Measurements from ENCODE around the gene PTTG1.

The PTTG1 gene

GRCh38 chr5:160456480-160457177, 35.0 kb downstream of the PTTG1 start:
- DNase-seq = no peak

GRCh38 chr5:160457252-160457651, 35.6 kb downstream of the PTTG1 start:
- DNase-seq = no peak

- no peak for DNase-seq
Measured at GRCh38 chr5:160458806-160459800, 37.4 kb downstream of the PTTG1 start.

DNA sequence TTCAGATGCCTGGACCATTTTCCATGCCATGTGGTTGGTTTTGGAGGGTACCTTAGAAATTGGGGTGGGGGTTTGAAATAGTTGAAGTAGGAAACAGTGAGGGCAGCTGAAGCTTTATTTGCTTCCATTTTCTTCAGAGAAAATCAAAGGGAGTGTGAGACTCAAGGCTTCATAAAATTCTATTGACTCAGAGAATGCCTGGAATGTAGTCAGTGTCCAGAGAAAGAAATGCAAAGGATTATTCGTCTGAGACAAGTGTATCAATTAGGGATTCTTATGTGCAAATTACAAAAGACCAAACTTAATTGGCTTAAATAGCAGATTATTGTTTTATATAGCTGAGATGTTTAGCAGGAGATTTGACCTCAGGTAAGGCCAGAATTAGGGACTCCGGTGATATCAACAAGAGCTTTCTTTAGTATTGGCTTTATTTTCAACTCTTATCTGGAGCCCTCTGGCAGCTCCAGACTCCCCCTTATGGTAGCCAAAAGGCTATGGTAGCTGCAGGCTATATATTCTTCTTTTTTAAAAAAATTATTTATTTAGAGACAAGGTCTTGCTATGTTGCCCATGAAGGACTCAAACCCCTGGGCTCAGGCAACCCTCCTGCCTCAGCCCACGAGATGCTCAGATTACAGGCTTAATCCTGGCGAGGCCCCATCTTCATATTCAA, 38.9 kb downstream of the PTTG1 start:
- DNase-seq = no peak

- DNase-seq = no peak
Measured at GRCh38 chr5:160461378-160461777, 39.7 kb downstream of the PTTG1 start.

DNA sequence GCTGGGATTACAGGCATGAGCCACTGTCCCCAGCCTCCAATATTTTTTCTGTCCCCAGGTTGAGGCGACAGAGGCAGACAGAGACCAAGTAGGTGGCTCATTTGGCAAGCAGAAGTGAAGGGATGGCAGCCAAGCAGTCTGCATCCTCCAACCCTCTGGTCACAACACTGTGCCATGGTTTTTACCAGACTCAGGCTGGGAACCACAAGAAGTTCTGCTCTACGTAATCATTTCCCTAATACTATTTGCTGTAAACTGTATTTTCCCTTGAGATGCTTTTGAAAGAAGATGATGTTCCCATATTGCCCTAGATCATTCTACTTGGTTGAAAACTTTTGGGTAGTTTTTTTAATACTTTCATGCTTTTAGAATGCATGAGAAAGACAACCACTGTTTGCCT, 40.5 kb downstream of the PTTG1 start:
- DNase-seq = no peak

GRCh38 chr5:160463227-160463626, 41.6 kb downstream of the PTTG1 start:
- no peak for DNase-seq

DNA sequence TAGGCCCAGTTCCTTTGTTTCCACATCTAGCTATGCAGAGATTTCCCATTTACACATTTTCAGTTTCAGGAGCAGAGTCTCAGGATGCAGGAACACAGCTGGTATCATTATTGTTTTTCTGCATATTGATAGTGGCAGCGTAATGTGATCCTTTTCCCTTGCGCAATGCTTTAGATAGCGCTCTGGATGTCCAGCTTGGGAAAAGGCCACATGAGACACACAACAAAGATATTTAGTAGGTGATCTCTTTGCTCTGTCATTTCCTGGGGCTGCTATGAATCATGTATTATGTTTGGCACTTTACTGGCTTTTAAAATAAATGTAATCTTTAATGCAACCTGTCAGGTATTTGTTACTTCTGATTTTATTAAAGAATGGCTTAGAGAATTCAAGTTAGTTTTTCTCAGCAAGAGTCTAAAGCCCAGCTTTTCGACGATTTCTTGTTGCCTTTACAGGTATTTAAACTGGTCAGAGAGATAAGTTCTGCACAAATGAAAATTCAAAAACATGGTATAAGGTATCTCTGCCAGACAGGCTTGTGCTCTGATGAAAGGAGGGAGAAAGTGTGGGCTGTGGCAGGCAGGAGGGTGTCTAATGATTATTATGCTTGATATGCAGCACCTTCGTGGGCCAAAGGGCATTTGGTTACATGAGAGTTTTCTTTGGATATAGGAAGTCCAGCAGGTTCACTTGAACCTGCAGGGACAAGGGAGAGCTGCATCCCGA, 42.2 kb downstream of the PTTG1 start:
- no peak for DNase-seq

- DNase-seq = no peak
Measured at GRCh38 chr5:160464466-160464797, 42.8 kb downstream of the PTTG1 start.

GRCh38 chr5:160466116-160466515, 44.5 kb downstream of the PTTG1 start:
- no peak for DNase-seq

GRCh38 chr5:160466889-160467554, 45.4 kb downstream of the PTTG1 start:
- no peak for DNase-seq

GRCh38 chr5:160467555-160468362, 46.1 kb downstream of the PTTG1 start:
- no peak for DNase-seq

GRCh38 chr5:160468363-160468975, 46.8 kb downstream of the PTTG1 start:
- no peak for DNase-seq

DNA sequence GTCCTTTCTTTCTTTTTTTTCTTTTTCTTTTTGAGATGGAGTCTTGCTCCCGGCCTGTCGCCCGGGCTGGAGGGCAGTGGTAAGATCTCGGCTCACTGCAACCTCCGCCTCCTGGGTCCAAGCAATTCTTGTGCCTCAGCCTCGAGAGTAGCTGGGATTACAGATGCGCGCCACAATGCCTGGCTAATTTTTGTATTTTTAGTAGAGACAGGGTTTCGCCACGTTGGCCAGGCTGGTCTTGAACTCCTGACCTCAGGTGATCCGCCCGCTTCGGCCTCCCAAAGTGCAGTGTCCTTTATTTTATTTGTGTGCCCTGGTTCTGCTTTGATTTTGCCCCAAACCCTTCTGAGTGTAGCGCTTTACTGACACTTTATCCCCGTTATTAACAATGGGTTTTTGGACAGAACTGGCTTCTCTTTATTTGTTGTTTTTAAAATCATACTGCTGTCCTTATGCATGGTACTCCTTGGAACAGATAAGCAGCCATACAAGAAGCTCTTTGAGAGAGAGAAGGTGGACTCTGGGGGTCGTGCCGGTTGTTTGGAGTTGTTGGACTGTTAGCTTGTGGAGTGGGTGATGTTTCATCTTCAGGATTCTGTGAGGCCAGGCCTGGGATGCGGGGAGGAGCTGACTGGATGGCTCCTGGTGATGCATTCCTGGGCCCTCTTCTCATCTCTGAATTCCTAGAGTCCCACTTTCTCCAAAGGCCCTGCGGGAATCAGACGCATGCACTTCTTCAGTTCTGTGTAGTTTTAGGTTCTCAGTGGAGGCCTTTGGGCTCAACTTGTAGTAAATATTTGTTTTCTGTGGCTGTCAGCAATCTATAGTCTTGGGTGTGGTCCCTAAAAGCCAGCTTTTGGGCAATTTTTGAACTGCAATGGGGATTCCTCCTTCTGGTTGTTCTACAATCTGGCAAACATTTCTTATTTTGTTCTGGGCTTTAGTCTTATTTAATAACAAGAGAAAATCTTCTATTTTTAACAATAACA, 47.8 kb downstream of the PTTG1 start:
- no peak for DNase-seq

DNA sequence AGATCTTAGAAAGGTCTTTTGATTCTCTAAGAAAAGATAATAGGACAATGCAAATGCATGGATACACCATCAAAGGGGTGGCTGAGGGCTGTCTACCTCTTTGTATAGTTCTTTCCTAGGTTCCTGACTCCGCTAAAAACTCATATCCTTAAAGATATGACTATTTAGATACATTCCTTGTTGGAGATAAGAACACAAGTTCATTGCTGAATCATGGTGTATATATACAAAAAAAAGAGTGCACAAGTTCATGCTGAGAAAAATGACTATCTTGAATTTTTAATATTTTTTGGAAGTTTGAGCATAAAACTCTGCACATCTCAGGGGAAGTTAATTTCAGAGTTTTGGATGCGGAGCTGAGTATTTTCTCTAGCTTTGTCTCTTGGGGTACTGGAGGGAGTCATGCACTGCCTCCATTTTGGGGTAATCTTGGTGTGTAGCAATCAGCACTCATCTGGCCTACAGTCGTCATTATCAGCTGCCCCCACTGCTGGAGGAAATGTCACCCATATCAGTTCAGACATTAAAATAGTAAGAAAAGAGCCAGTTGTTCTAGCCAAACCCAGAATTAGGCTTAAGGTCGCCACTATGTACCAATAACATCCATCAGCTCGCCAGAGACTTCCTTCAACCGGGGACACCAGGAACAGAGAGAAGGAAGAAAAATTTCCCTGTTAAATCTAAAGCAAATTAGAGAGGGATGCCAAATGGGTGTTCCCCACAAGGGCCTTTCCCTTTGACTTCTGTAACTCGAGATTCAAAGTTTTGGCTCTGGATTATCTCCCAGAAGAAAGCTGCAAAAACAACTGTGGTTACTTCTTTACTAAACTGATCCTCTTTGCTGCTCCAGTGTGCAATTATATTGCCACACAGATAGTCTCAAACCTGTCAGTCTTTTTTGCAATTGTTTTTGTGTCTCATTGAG, 49.0 kb downstream of the PTTG1 start:
- no peak for DNase-seq

DNA sequence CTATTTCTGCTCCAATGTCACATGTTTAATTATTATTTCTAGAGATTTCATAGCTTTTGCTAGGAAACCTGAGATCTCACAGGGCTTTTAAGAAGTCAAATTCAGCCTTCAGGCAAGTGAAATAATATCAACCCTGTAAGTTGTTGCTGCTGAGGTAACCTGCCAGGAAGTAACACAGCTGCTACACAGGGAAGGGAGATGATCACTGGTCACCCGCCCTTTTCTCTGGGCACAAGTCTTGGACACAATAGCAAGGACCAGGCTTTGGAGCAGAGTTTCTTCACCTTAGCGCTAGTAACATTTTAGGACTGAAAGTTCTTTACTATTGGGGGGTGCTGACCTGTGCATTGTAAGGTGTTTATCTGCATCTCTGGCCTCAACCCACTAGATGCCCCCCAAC, 50.1 kb downstream of the PTTG1 start:
- DNase-seq = no peak

DNA sequence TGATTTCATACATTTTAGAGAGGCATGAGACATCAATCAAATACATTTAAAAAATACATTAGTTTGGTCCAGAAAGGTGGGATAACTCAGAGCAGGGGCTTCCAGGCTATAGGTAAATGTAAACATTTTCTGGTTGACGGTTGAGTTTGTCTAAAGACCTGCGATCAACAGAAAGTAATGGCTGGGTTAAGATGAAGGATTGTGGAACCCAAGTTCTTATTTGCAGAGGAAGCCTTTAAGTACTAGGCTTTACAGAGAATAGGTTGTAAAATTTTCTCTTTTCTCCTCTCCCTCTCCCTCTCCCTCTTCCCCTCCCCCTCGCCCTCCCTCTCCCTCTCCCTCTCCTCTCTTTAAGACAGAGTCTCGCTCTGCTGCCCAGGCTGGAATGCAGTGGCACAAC, 50.8 kb downstream of the PTTG1 start:
- DNase-seq = no peak

- DNase-seq = no peak
Measured at GRCh38 chr5:160473681-160474080, 52.0 kb downstream of the PTTG1 start.

DNA sequence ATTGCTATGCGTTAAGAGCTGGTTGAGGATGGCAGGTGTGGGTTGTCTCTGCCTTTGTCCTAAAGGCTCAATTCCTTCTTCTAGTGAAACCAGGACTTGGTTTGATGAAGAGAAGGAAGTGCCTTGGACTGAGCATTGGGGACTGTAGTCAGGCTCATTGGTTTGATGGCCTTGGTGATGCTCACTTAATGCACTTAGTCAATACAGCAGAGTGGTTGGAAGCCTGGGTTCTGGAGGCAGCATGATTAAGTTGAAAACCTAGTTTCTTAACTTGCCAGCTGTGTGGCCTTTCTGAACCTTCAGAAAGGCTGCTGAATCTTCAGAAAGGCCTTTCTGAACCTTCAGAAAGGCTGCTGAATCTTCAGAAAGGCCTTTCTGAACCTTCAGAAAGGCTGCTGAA, 52.4 kb downstream of the PTTG1 start:
- no peak for DNase-seq

All from NCI-H1092 (cell line).